ENCODE measurements around the gene CEP170.
"Not testable (repeated sequence)": the region's sequence is repeated elsewhere in the genome, so short reads cannot be mapped to it uniquely, and the experiment has no call there.

CEP170 gene

GRCh38 chr1:243233908-243234307 is 21.2 kb downstream of the CEP170 start:
- ATAC-seq, result no peak

- ATAC-seq, result no peak
Observed at GRCh38 chr1:243230914-243231313, 24.2 kb downstream of the CEP170 start.

GRCh38 chr1:243229526-243229925 is 25.6 kb downstream of the CEP170 start:
- no peak for ATAC-seq

- ATAC-seq, result no peak
Observed at GRCh38 chr1:243227622-243228021, 27.5 kb downstream of the CEP170 start.

- no peak for ATAC-seq
Observed at GRCh38 chr1:243218059-243218458, 37.0 kb downstream of the CEP170 start.

GRCh38 chr1:243217349-243217748 is 37.7 kb downstream of the CEP170 start:
- no peak for ATAC-seq

- no peak for ATAC-seq
Observed at GRCh38 chr1:243216741-243217140, 38.3 kb downstream of the CEP170 start.

- ATAC-seq, result not testable (repeated sequence)
Observed at GRCh38 chr1:243215276-243215875, 39.7 kb downstream of the CEP170 start.

GRCh38 chr1:243213045-243213787 is 41.9 kb downstream of the CEP170 start:
- no peak for ATAC-seq

GRCh38 chr1:243211984-243212383 is 43.1 kb downstream of the CEP170 start:
- ATAC-seq, result not testable (repeated sequence)

GRCh38 chr1:243205026-243205501 is 50.0 kb downstream of the CEP170 start:
- not testable (repeated sequence) for ATAC-seq

GRCh38 chr1:243204336-243204735 is 50.7 kb downstream of the CEP170 start:
- not testable (repeated sequence) for ATAC-seq

GRCh38 chr1:243203196-243203595 is 51.9 kb downstream of the CEP170 start:
- ATAC-seq, result not testable (repeated sequence)

GRCh38 chr1:243201316-243201715 is 53.8 kb downstream of the CEP170 start:
- not testable (repeated sequence) for ATAC-seq

GRCh38 chr1:243197524-243197923 is 57.6 kb downstream of the CEP170 start:
- ATAC-seq, result not testable (repeated sequence)

GRCh38 chr1:243193330-243193729 is 61.8 kb downstream of the CEP170 start:
- not testable (repeated sequence) for ATAC-seq

- not testable (repeated sequence) for ATAC-seq
Observed at GRCh38 chr1:243186201-243186995, 68.7 kb downstream of the CEP170 start.

- ATAC-seq, result not testable (repeated sequence)
Observed at GRCh38 chr1:243184787-243185186, 70.3 kb downstream of the CEP170 start.

- ATAC-seq, result not testable (repeated sequence)
Observed at GRCh38 chr1:243183661-243184060, 71.4 kb downstream of the CEP170 start.

GRCh38 chr1:243183176-243183575 is 71.9 kb downstream of the CEP170 start:
- not testable (repeated sequence) for ATAC-seq

- peak; percentile 94 to 95 for ATAC-seq
Observed at GRCh38 chr1:243179720-243180119, 75.4 kb downstream of the CEP170 start.

GRCh38 chr1:243177792-243178191 is 77.3 kb downstream of the CEP170 start:
- not testable (repeated sequence) for ATAC-seq

GRCh38 chr1:243173758-243174369 is 81.2 kb downstream of the CEP170 start:
- ATAC-seq, result not testable (repeated sequence)

Data from activated CD4-positive, CD25-positive, alpha-beta regulatory T cell treated with anti-CD3 and anti-CD28 coated beads, Interleukin-2, amount 50 U/mL, for 24 hours (primary cell).